Endometrium (tissue), 2 donors: Measurements from ENCODE around the gene SLF2.

Experiments used
- FAIRE-seq: peaks from 2 replicates; lab custom pipeline; 2012; peaks lifted over from hg19 to GRCh38; lab: Jason Lieb, UNC
- donor health status: control.
- donor health status: control.

Gene SLF2

GRCh38 chr10:101000127-101000914, 87.6 kb downstream of the SLF2 start:
- no peak for FAIRE-seq

DNA sequence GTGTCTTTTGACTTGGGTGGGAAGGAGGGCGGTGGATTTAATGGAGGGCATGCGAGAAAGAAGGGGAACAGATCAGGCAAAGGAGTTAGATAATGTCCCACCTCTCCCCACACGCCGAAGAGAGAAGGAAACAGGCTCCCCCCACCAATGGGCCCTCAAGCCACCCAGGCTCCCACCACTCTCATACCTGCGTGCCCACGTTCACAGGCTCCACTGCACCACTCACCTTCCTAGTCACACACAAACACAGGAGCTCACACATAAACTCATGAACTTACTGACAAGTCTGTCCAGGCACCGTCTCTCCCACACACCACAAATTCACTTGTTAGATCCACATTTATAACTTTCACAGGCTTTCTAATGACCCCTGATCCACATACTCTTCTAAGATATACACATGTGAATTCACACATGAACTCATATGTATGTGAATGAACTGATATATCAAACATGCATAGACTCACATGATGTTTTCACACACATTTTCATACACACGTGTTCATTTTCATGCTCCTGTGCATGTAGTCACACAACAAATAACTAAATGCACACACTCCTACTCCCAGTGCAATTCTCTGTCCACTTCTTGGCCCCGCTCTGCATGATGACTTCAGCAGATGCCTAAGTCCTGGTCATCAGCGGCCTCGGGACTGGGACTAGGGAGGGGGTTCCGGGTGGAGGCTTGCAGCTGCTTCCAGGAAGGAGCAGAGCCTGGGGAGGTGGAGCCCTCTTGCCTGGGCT, 88.3 kb downstream of the SLF2 start:
- peak; percentile 66 for FAIRE-seq

DNA sequence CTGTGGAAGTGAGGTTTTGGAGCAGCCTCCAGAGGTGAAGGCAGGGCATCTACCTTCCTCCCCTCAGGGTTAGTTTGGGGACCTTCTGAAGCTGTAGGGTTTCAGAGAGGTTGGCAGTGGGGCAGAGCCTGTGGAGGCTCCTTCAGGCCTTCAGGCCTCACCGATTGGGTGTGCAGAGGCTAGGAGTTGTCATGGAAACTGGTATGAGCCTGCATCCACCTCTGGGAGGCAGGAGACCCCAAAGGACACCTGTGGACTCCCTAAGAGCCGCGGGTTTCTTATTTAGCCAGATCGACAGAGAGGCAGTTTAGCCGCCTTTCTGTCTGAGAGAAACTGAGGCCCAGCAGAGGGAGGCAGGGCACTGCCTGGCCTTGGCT, 88.9 kb downstream of the SLF2 start:
- no peak for FAIRE-seq

DNA sequence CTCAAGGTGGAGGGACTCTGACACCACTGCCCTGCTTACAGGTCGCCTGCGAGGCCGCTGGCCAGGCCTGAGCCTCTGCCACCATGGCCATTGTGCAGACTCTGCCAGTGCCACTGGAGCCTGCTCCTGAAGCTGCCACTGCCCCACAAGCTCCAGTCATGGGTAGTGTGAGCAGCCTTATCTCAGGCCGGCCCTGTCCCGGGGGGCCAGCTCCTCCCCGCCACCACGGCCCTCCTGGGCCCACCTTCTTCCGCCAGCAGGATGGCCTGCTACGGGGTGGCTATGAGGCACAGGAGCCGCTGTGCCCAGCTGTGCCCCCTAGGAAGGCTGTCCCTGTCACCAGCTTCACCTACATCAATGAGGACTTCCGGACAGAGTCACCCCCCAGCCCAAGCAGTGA, 89.7 kb downstream of the SLF2 start:
- FAIRE-seq = no peak

DNA sequence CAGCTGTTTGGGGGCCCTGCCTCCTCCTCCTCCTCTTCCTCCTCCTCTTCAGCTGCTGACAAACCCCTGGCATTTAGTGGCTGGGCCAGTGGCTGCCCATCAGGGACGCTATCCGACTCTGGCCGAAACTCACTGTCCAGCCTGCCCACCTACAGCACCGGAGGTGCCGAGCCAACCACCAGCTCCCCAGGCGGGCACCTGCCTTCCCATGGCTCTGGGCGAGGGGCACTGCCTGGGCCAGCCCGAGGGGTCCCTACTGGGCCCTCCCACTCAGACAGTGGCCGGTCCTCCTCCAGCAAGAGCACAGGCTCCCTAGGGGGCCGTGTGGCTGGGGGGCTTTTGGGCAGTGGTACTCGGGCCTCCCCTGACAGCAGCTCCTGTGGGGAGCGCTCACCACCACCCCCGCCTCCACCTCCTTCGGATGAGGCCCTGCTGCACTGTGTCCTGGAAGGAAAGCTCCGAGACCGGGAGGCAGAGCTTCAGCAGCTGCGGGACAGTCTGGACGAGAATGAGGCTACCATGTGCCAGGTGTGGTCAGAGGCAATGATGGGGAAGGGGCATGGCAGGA, 91.0 kb downstream of the SLF2 start:
- no peak for FAIRE-seq

GRCh38 chr10:101005361-101005760, 92.6 kb downstream of the SLF2 start:
- no peak for FAIRE-seq

DNA sequence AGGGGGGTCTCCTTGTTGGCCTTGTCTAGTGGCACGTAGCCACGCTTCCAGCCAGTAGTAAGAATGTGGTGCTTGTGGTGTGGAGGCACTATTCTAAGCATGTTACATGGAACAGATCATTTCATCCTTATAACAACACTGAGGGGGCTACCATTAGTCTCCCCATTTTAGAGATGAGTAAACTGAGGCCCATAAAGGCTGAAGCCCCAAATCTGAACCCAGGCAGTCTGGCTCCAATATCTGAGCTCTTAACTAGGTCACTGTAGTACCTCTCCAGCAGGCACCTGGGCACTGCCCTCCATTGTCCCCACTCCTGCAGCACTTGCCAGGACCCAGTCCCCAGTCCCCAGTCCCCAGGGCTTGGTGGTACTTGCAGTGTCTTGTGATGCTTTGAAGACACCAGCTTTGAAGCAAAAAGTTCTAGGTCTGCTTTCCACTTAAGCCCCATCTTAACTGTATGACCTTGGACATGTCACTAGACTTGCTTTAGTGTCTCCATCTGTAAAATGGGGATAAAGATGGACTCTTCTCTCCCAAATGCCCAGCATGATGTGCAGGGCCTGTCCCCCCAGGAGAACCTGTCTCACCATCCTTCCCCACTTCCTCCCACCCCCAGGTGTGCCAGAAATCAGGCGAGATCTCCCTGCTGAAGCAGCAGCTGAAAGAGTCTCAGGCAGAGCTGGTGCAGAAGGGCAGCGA, 93.3 kb downstream of the SLF2 start:
- no peak for FAIRE-seq

DNA sequence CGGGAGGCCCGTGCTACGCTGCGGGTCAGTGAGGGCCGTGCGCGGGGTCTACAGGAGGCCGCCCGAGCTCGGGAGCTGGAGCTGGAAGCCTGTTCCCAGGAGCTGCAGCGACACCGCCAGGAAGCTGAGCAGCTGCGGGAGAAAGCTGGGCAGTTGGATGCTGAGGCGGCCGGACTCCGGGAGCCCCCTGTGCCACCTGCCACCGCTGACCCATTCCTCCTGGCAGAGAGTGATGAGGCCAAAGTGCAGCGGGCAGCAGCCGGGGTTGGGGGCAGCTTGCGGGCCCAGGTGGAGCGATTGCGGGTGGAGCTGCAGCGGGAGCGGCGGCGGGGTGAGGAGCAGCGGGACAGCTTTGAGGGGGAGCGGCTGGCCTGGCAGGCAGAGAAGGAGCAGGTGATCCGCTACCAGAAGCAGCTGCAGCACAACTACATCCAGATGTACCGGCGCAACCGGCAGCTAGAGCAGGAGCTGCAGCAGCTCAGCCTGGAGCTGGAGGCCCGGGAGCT, 93.9 kb downstream of the SLF2 start:
- FAIRE-seq = no peak

GRCh38 chr10:101007099-101007711, 94.4 kb downstream of the SLF2 start:
- FAIRE-seq = no peak

DNA sequence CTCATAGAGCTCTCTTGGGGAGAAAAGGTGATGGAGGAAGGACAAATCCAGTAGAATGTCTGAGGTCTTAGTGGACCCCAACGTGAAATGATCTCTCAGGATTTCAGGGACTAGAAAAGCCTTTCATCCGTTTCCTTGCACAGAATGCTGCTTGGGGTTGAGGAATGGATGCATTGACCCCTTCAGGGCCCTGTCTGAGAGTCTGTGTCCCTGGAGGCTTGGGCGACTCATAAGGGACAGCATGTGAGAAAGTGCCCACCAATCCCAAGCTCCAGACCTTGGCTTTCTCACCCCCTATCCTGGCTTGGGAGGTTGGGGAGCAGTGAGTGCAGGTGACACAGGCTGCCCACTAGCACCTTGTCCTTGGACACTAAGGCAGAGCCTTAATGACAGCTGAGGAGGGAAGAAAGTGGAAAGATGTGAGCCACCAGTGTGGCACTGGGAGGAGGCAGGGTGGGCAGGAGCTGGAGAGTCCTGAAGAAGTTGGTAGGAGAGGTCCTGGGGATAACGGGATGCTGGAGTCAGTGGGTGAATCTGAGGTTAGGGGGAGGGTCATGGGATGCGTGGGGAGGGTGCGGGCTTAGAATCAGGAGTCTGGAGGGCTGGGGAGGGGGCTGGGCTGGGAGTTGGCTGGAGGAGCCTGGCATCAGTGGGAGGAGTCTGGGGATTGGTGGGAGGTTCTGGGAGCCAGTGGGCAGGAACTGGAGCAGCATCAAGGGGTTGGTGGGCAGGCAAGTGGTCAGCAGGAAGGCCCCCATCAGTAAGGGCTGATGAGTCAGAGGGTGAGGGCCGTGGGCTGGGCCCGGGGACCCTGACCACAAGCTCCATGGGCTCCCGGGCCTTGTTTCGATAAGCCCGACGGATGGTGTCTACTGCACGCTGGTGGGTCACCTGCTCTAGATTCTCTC, 95.4 kb downstream of the SLF2 start:
- FAIRE-seq = no peak

GRCh38 chr10:101008823-101009423, 96.2 kb downstream of the SLF2 start:
- no peak for FAIRE-seq

DNA sequence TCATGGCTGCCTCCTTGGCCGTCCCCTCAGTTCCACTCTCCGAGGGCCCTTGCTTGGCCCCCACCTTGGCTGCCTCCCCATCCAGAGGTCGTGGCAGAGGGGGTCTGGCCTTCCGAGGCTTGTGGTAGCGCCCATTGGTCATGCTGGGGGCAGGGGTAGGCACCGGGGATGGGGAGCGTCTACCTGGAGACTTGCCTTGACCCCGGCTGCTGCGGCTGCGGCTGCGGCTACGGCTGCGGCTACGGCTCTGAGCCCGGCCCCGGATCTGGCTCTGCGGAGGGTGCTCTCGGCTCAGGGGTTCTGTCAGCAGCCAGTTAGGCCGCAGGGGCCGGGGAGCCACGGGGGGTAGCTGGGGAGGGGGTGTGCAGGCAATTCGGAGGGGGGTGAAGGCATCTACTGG, 97.6 kb downstream of the SLF2 start:
- FAIRE-seq = no peak

GRCh38 chr10:101011517-101012423, 99.0 kb downstream of the SLF2 start:
- no peak for FAIRE-seq

- peak; percentile 18 for FAIRE-seq
Observed at GRCh38 chr10:101012525-101013364, 100.0 kb downstream of the SLF2 start.

GRCh38 chr10:101013365-101013825, 100.6 kb downstream of the SLF2 start:
- no peak for FAIRE-seq

GRCh38 chr10:101014230-101014884, 101.6 kb downstream of the SLF2 start:
- FAIRE-seq = no peak
